DND-41 (cell line): ENCODE measurements around the gene ARHGEF2.

Source experiments
- ATAC-seq: fragments of 200-7000 bp; cut with Tn5 transposase; 3 replicates; pipeline ENCODE4 v1.9.1; 2021; ENCODE audit warnings: low read depth; ENCODE audit not compliant: insufficient read depth
- DNase-seq: peaks from one replicate; pipeline ENCODE4 v3.0.0-alpha.2; 2020
- H2AFZ ChIP-seq: 2 replicates; pipeline ENCODE4 v1.6.0; 2012; ENCODE audit warnings: low read depth, low read length
- H3K27ac ChIP-seq: 2 replicates; pipeline ENCODE4 v1.5.1; 2012; ENCODE audit warnings: low read length, inconsistent platforms
- H3K27me3 ChIP-seq: fragments of 200-600 bp; sonication (generic); 2 replicates; pipeline ENCODE4 v1.6.0; 2012; ENCODE audit warnings: low read length, mild to moderate bottlenecking, inconsistent platforms; ENCODE audit not compliant: insufficient read depth, poor library complexity
- H3K36me3 ChIP-seq: 2 replicates; pipeline ENCODE4 v1.5.1; 2012; ENCODE audit warnings: low read length, inconsistent platforms; ENCODE audit not compliant: insufficient read depth
- H3K4me1 ChIP-seq: 2 replicates; pipeline ENCODE4 v1.5.1; 2012; ENCODE audit warnings: mild to moderate bottlenecking, low read length; ENCODE audit not compliant: insufficient read depth
- H3K4me2 ChIP-seq: 2 replicates; pipeline ENCODE4 v1.6.0; 2012; ENCODE audit warnings: mild to moderate bottlenecking, moderate library complexity, low read length, inconsistent platforms; ENCODE audit not compliant: insufficient read depth
- H3K4me3 ChIP-seq, 2 experiments: fragments of 200-600 bp in 1 of 2; shearing (Covaris generic) in 1 of 2; 2 replicates each; pipeline ENCODE4 v1.5.1; 2012 to 2016; ENCODE audit warnings: inconsistent platforms in 2 of 2, low read length in 2 of 2, mild to moderate bottlenecking in 2 of 2, low read depth in 1 of 2, moderate library complexity in 1 of 2
- H3K79me2 ChIP-seq: 2 replicates; pipeline ENCODE4 v1.6.0; 2012; ENCODE audit warnings: low read length, inconsistent platforms; ENCODE audit not compliant: insufficient read depth
- H3K9ac ChIP-seq: 2 replicates; pipeline ENCODE4 v1.6.0; 2012; ENCODE audit warnings: low read depth, mild to moderate bottlenecking, inconsistent platforms, low read length, moderate library complexity
- H3K9me3 ChIP-seq: 2 replicates; pipeline ENCODE4 v1.5.1; 2012; ENCODE audit warnings: low read length, moderate library complexity, mild to moderate bottlenecking, inconsistent platforms; ENCODE audit not compliant: insufficient read depth, severe bottlenecking
- H4K20me1 ChIP-seq: 2 replicates; pipeline ENCODE4 v1.6.0; 2012; ENCODE audit warnings: low read length; ENCODE audit not compliant: insufficient read depth
- EZH2 ChIP-seq: IDR thresholded peaks from 3 replicates; pipeline ENCODE4 v1.6.1; 2012; ENCODE audit warnings: borderline replicate concordance, low read depth, mild to moderate bottlenecking, moderate library complexity, low read length, inconsistent platforms; ENCODE audit not compliant: severe bottlenecking
- TF ChIP-seq, protein P1 (sequence below): IDR thresholded peaks from 2 replicates; pipeline ENCODE4 v1.5.1; 2012; ENCODE audit warnings: borderline replicate concordance, low read length, moderate library complexity, mild to moderate bottlenecking; ENCODE audit not compliant: poor library complexity, severe bottlenecking; ENCODE audit errors: extremely low read depth

The ARHGEF2 gene

DNA sequence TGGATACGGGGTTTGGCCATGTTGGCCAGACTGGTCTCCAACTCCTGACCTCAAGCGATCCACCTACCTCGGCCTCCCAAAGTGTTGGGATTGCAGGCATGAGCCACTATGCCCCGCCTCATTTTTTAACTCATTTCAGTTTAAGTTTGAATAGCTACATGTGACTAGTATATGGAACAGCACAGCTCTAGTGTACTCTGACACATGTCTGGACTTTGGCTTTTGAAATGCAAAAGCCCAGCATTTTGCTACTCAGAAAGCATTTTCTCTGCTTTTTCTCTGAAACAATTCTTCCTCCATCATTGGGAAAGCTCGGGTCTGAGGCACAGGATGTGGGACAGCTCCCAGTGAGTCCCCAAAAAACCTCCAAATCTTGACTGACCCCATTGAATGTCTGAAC lies 46.5 kb upstream of the ARHGEF2 start:
- DNase-seq (no peak), ATAC-seq (no peak)
- H4K20me1 ChIP-seq, result no peaks in the 10 kb centered on the region
- H3K79me2 ChIP-seq, result peaks cover 10% of the 10 kb centered on the region
- no peak overlapping the region for H3K27ac ChIP-seq
- H3K4me1 ChIP-seq, result peaks cover 11% of the 10 kb centered on the region
- H3K4me3 ChIP-seq, result no peak overlapping the region
- H3K27me3 ChIP-seq, result no peaks in the 10 kb centered on the region
- H3K9ac ChIP-seq, result no peak overlapping the region
- TF ChIP-seq, protein P1, sequence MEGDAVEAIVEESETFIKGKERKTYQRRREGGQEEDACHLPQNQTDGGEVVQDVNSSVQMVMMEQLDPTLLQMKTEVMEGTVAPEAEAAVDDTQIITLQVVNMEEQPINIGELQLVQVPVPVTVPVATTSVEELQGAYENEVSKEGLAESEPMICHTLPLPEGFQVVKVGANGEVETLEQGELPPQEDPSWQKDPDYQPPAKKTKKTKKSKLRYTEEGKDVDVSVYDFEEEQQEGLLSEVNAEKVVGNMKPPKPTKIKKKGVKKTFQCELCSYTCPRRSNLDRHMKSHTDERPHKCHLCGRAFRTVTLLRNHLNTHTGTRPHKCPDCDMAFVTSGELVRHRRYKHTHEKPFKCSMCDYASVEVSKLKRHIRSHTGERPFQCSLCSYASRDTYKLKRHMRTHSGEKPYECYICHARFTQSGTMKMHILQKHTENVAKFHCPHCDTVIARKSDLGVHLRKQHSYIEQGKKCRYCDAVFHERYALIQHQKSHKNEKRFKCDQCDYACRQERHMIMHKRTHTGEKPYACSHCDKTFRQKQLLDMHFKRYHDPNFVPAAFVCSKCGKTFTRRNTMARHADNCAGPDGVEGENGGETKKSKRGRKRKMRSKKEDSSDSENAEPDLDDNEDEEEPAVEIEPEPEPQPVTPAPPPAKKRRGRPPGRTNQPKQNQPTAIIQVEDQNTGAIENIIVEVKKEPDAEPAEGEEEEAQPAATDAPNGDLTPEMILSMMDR, result no peak
- no peak for TF ChIP-seq EZH2
- no peak overlapping the region for H2AFZ ChIP-seq
- no peak overlapping the region for H3K4me2 ChIP-seq
- no peaks in the 10 kb centered on the region for H3K9me3 ChIP-seq
- no peaks in the 10 kb centered on the region for H3K36me3 ChIP-seq

DNA sequence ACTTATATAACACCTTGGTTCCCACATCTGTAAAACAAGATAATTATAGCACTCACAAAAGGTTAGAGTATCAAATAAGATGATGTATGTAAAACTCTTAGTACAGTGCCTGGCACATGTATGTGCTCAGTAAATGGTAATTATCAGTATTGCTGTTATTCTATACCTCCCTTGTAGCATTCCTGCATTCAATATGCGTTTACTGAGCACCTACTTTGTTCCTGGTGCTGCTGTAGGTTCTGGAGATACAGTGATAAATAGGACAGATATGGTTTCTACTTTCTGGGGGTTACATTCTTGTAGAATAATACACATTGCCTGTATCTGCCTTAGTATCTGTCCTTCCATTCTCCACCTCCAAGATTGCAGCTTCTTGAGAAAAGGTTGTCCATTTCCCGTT lies 43.6 kb upstream of the ARHGEF2 start:
- peak overlapping the region; percentile 19; the same call in 1 of the 2 replicates for H2AFZ ChIP-seq

DNA sequence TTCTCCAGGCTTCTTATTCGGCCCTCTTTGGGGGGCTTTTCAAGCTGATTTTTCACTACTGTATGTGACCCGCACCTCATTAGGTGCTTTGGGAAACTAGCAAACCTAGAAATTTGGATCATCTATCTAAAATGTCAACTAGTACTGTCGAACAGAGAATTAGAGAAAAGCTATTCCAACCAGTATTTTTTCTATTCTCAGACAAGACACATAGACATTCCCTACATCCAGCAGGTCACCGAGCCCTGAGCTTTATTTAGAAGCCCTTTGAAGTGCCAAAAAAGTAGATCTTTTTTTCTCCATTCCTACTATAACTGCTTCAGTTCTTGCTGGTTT lies 42.7 kb upstream of the ARHGEF2 start:
- no peak for TF ChIP-seq EZH2
- TF ChIP-seq, protein P1, result no peak
- H3K4me3 ChIP-seq, result peak overlapping the region; percentile 72 to 98
- H3K36me3 ChIP-seq, result peaks cover 22% of the 10 kb centered on the region
- H4K20me1 ChIP-seq, result peaks cover 5% of the 10 kb centered on the region; the same call in 1 of the 2 replicates
- no peak for DNase-seq
- peak overlapping the region; percentile 92; the same call in 1 of the 2 replicates for H3K27ac ChIP-seq
- peak overlapping the region; percentile 77 for H3K9ac ChIP-seq
- H3K4me2 ChIP-seq, result peak overlapping the region; percentile 95
- ATAC-seq, result no peak
- H3K27me3 ChIP-seq, result no peaks in the 10 kb centered on the region
- peaks cover 20% of the 10 kb centered on the region for H3K4me1 ChIP-seq
- peak overlapping the region; percentile 80 for H2AFZ ChIP-seq
- H3K9me3 ChIP-seq, result no peaks in the 10 kb centered on the region
- peaks cover 27% of the 10 kb centered on the region for H3K79me2 ChIP-seq

More for the DNA sequence above, 43.6 kb upstream of the ARHGEF2 start:
- DNase-seq (no peak), ATAC-seq (no peak)
- H3K9me3 ChIP-seq, result no peaks in the 10 kb centered on the region
- no peak overlapping the region for H3K4me2 ChIP-seq
- no peak overlapping the region for H3K27ac ChIP-seq
- H3K4me3 ChIP-seq, result no peak overlapping the region
- H3K9ac ChIP-seq, result no peak overlapping the region
- peaks cover 20% of the 10 kb centered on the region for H3K4me1 ChIP-seq
- H3K79me2 ChIP-seq, result peaks cover 27% of the 10 kb centered on the region
- no peak for TF ChIP-seq EZH2
- TF ChIP-seq, protein P1, result no peak
- H3K27me3 ChIP-seq, result no peaks in the 10 kb centered on the region
- H3K36me3 ChIP-seq, result peaks cover 16% of the 10 kb centered on the region
- H4K20me1 ChIP-seq, result peaks cover 5% of the 10 kb centered on the region; the same call in 1 of the 2 replicates
